HS-27A (cell line): Measurements from ENCODE around the gene COL27A1.

Experiments
- DNase-seq: peaks from one replicate; pipeline ENCODE4 v3.0.0-alpha.2; 2012; ENCODE audit warnings: low read depth, missing footprints

Gene COL27A1

GRCh38 chr9:114149181-114149580, 6.2 kb upstream of the COL27A1 start:
- DNase-seq = no peak

- DNase-seq = no peak
Measured at GRCh38 chr9:114149765-114150340, 5.5 kb upstream of the COL27A1 start.

DNA sequence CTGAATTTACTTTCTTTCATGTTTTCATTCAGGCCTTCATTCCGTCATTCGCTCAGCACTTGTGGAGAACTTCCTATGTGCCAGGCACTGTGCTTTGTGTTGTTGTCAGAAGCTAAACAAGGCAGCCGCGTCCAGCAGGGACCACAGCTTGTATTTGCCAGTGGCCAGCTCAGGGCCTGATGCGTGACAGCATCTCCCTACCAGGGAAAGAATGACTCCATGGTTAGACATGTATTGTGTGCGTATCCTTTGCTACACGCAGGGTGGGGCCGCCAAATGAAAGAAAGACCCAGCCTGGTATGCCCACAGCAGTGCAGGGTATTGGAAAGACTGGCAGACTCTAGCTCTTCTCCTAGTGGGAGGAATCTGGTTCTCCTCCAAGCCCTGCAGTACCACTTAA, 4.7 kb upstream of the COL27A1 start:
- no peak for DNase-seq

DNA sequence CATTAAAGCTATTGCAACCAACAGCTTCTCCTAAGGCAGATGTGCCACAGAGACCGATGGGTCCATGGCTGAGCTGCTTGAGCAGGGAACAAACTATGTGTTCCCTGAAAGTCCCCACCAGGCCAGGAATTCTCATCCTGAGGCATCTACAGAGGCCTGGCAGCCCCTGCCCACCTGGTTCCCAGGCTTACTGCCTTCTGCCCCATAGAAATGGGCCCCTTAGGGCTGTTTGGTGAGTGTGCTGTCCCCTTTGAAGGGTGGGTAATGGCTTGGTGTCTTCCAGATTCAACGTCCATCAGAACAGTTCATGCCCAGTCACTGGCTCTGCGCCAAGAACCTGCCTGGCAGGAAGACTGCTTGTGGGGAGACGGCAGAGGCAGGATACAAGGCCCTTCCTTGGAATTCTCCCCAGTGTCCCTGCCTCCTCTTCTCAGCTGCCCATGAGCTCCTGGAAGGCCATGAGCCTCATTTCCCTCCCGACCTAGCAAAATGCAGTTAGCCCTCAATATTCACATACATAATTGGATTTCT, 3.8 kb upstream of the COL27A1 start:
- no peak for DNase-seq

- DNase-seq = no peak
Measured at GRCh38 chr9:114153761-114154599, 1.4 kb upstream of the COL27A1 start.

GRCh38 chr9:114154600-114155102, 686 bp upstream of the COL27A1 start:
- no peak for DNase-seq

DNA sequence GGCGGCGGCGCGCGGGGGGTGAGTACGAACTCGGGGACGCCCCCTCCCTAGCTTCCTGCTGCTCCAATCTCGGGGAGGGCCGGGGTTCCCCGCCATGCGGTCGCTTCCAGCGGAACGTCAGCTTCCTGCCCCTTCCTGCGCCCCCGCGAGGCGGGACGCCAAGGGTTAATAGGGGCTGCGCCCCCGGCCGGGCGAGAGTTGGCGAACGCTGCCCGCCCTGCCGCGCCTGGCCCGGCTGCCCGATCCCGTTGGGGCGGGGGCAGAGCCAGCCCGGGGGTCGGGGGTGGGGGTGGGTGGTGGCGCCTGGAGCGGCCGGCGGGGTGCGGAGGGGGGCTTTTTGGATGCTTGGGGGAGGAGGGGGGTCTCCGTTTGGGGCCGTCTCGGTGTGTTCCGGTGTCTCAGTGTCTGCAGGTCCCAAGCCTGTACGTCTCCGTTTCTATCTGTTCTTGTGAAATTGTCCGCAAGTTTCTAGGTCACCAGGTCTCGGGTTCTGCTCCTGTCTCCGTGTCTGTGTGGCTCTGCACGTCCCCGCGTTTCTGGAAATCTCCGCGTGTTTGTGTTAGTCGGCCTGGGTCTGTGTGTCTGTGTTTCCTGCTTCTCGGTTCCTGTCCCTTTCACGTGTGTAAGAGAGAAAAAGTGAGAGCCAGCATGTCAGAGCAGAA, 789 bp downstream of the COL27A1 start:
- DNase-seq = no peak

- no peak for DNase-seq
Measured at GRCh38 chr9:114156657-114157421, 1.5 kb downstream of the COL27A1 start.

- DNase-seq = no peak
Measured at GRCh38 chr9:114157516-114158176, 2.3 kb downstream of the COL27A1 start.

DNA sequence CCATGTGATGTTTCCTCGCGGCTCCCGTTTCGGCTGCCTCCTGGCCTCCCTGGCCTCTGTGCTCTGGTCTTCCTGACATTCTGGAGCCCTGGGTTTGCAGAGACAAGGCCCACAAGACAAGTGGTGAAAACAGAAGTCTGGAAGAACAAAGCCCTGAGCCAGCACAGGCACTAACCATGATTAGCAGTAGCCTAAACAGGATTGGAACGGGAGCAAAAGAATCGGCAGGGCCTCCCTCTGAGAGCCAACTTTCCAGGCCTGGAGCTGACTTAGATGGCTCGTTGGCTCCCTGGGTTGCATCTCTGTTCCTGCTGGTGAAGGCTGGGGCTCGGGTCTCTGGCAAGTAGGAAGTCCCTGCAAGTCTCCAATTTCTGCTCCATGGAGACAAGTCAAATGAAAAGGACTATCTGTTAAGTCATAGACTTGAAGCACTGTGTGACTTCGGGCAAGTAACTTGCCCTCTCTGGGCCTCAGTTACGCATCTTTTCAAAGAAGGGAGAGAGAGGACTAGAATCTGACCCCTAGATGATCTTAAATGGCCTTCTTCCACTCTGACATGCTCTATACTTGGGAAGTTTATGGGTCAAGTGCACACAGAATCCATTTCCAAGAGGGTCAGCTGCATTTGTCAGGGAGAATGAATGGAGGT, 3.3 kb downstream of the COL27A1 start:
- DNase-seq = no peak

- no peak for DNase-seq
Measured at GRCh38 chr9:114159691-114160090, 4.4 kb downstream of the COL27A1 start.

- no peak for DNase-seq
Measured at GRCh38 chr9:114161513-114161912, 6.2 kb downstream of the COL27A1 start.

DNA sequence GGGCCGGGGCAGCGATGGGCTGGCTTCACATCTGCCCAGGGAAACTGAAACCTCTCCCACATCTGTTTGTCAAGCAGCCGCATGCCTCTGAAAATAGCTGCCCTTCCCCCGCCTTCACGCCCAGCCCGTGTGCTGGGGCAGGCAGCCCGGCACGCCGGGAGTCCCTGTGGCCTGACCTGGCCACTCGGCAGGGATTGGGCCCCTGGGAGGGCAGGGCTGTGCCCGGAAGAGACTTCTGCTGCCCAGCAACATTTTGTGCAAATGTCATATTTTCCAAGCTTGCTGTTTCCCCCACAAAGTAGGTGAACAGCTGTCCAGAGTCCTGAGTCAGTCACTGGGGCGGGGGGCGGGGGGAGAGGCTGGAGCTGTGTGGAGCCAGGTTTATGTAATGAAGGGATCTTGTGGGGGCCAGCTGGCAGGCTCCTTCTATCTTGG, 8.2 kb downstream of the COL27A1 start:
- DNase-seq = no peak

DNA sequence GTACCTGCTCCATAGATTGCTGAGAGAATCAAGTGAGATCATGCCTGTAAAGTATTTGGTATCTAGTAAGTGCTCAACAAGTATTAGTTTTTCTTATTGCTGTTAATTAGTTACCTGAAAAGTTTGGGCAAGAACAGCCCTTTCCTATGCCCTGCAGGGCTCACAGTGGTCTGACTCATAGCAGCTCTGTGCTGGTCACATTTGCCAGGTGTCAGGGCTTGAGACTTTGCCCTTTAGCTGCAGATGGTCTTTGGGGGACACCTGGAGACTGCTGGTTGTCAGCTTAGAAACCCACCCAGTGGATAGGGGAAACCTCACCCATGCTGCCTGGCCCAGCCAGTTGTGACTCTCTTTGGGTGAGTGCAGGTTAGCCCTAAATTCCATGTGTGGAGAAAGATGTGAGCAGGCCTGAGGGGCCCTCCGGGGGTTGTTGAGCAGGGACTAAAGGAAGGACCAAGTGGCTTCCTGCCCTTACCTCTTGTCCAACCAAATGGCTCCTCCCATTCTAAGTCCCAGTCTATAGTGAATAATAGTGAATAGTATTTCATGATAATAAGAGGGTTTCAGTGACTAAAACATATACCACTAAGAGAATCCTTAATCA, 9.0 kb downstream of the COL27A1 start:
- DNase-seq = no peak

DNA sequence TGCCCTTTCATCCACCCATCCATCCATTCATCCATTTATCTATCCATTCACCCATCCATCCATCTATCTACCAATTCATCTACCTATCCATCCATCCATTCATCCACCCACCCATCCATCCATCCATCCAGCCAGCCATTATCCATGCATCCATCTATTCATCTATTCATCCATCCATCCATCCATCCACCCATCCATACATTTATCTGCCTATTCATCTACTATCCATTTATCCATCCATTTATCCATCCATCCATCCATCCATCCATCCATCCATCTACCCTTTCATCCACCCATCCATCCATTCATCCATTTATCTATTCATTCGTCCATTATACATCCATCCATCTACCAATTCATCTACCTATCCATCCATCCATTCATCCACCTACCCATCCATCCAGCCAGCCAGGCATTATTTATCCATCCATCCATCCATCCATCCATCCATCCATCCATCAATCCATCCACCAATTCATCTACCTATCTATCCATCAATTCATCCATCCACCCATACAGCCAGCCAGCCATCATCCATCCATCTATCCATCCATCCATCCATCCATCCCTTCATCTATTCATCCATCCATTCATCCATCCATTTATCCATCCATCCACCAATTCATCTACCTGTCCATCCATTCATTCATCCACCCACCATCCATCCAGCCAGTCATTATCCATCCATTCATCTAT, 10.2 kb downstream of the COL27A1 start:
- DNase-seq = no peak

DNA sequence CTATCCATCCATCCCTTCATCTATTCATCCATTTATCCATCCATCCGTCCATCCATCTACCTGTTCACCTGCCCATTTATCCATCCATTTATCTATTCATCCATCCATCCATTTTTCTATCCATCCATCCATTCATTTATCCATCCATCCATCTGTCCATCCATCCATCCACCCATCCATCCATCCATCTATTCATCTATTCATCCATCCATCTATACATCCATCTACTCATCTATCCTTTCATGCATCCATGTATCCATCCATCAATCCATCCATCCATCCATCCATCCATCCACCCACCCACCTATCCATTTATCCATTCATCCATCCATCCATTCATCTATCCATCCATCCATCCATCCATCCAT, 10.8 kb downstream of the COL27A1 start:
- DNase-seq = no peak

- no peak for DNase-seq
Measured at GRCh38 chr9:114166614-114167572, 11.6 kb downstream of the COL27A1 start.

DNA sequence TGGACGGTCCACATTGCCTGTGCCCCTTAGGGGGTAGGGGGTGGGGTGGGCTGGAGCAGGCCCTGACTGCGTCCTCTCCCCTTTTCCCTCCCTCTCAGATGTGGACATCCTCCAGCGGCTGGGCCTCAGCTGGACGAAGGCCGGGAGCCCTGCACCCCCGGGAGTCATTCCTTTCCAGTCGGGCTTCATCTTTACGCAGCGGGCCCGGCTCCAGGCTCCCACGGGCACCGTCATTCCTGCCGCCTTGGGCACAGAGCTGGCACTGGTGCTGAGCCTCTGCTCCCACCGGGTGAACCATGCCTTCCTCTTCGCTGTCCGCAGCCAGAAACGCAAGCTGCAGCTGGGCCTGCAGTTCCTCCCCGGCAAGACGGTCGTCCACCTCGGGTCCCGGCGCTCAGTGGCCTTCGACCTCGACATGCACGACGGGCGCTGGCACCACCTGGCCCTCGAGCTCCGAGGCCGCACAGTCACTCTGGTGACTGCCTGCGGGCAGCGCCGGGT, 12.3 kb downstream of the COL27A1 start:
- no peak for DNase-seq
